Panc1 (cell line): ENCODE results near the gene KDM4B. TPM values are rescaled to one million over a fixed set of nuclear protein-coding genes. Genes with fewer than 3 reads are reported as not detected.

ENCODE experiments used
- ATAC-seq: fragments of 200-7000 bp; cut with Tn5 transposase; 2 replicates; pipeline ENCODE4 v1.9.1; 2020; ENCODE audit warnings: mild to moderate bottlenecking, moderate library complexity
- BruUV-seq: library from RNA; stranded (reverse); fragments of 400-500 nt; replicated peaks from 2 replicates; lab custom pipeline; 2021; lab: Mats Ljungman, UMichigan
- CTCF ChIA-PET: fragments of 300-600 bp; sonication (Branson Sonifier 250); formaldehyde crosslinking; loops from one replicate; lab custom pipeline; 2022; ENCODE audit warnings: antibody characterized with exemption; lab: Charles Lee
- POLR2A ChIA-PET: fragments of 300-600 bp; sonication (Branson Sonifier 250); formaldehyde crosslinking; loops from one replicate; lab custom pipeline; 2022; ENCODE audit warnings: antibody characterized with exemption; lab: Charles Lee
- DNase-seq: peaks from one replicate; pipeline ENCODE4 v3.0.0-alpha.2; 2010; ENCODE audit warnings: low read depth, low spot score
- H3K27ac ChIP-seq: 2 replicates; pipeline ENCODE4 v1.5.1; 2011; ENCODE audit warnings: mild to moderate bottlenecking, low read length, inconsistent platforms
- H3K27me3 ChIP-seq: fragments of 200-500 bp; sonication (Bioruptor generic); 2 replicates; pipeline ENCODE4 v1.6.0; 2014; ENCODE audit warnings: low read length, inconsistent platforms; ENCODE audit not compliant: control insufficient read depth, insufficient read depth
- H3K36me3 ChIP-seq: fragments of 200-500 bp; sonication (Bioruptor generic); 2 replicates; pipeline ENCODE4 v1.5.1; 2014; ENCODE audit warnings: inconsistent platforms, mild to moderate bottlenecking, low read length, moderate library complexity; ENCODE audit not compliant: control insufficient read depth, insufficient read depth
- H3K4me1 ChIP-seq: 2 replicates; pipeline ENCODE4 v1.5.1; 2011; ENCODE audit warnings: inconsistent platforms, mild to moderate bottlenecking, low read length, moderate library complexity; ENCODE audit not compliant: control insufficient read depth, insufficient read depth
- H3K4me3 ChIP-seq, 2 experiments: 2 replicates each; pipeline ENCODE4 v1.5.1; 2011 to 2012; ENCODE audit warnings: low read depth in 2 of 2, low read length in 2 of 2, mild to moderate bottlenecking in 2 of 2, inconsistent platforms in 1 of 2, moderate library complexity in 1 of 2
- H3K9me3 ChIP-seq: fragments of 200-500 bp; sonication (Bioruptor generic); 2 replicates; pipeline ENCODE4 v1.5.1; 2014; ENCODE audit warnings: low read depth, mild to moderate bottlenecking, inconsistent platforms, low read length, moderate library complexity; ENCODE audit not compliant: control insufficient read depth, insufficient read depth
- CTCF ChIP-seq: fragments of 450-650 bp; IDR thresholded peaks from 2 replicates; pipeline ENCODE4 v1.5.1; 2017; ENCODE audit warnings: mild to moderate bottlenecking
- POLR2AphosphoS5 ChIP-seq: IDR thresholded peaks from 2 replicates; pipeline ENCODE4 v1.6.1; 2012; ENCODE audit warnings: mild to moderate bottlenecking, low read depth, low read length, moderate library complexity
- REST ChIP-seq, 2 experiments: IDR thresholded peaks; 2 replicates each; pipeline ENCODE4 v1.6.1; 2011 to 2012; ENCODE audit warnings: low read depth in 2 of 2, control low read depth in 1 of 2, low read length in 1 of 2, mild to moderate bottlenecking in 1 of 2, moderate library complexity in 1 of 2; ENCODE audit not compliant: insufficient read depth in 1 of 2
- SIN3A ChIP-seq: IDR thresholded peaks from 2 replicates; pipeline ENCODE4 v1.6.1; 2012; ENCODE audit warnings: low read depth, mild to moderate bottlenecking, low read length, moderate library complexity, borderline replicate concordance; ENCODE audit not compliant: insufficient read depth
- TCF7L2 ChIP-seq: IDR thresholded peaks from 2 replicates; pipeline ENCODE4 v1.6.1; 2011; ENCODE audit warnings: mild to moderate bottlenecking, low read depth, low read length, inconsistent platforms
- in situ Hi-C: cut with HindIII; loops from 2 replicates; pipeline ENCODE4 v1.10.0; 2016; ENCODE audit warnings: low sequenced_read_pairs, low pct_unique_long_range_greater_than_20kb
- intact Hi-C: fragments of 100-400 bp; cut with micrococcal nuclease; formaldehyde crosslinking; loops from one replicate; pipeline ENCODE4 v1.10.0; 2022; ENCODE audit not compliant: unreplicated experiment
- total RNA-seq: library from RNA; stranded (reverse); gene quantifications from one replicate; pipeline ENCODE4 v1.2.1, GENCODE V29; 2021; ENCODE audit not compliant: unreplicated experiment

Gene KDM4B
- total RNA-seq, 1 experiment from 2014 or later = 18.4 TPM

DNA sequence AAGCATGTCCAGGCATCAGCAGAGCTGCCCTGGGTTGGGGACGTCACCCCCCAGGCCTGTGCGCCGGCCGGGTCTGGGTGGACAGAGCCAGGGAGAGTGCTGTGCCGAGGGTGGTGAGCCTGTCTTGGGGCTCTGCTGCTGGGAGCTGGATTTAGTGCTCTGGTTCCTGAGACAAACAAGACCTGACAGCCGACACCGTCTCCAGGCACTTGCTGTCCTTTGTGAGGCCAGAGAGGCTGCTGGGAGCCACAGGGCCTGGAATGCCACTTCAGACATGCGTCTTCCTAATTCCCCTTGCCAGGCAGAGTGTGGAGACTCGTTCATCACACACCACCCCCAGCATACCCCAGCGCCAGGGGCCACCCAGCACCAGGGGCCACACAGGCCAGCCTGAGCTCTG is 165.8 kb downstream of the KDM4B start:
- H3K36me3 ChIP-seq = no peaks in the 10 kb centered on the region
- no TSS peak for BruUV-seq
- no peak for DNase-seq
- ATAC-seq = no peak
- TF ChIP-seq TCF7L2 = no peak
- no peak for TF ChIP-seq REST (IDR thresholded peaks at IDR 0.05; ENCODE audit: insufficient read depth in 1 of 2, low read depth in 2 of 2, low read length in 1 of 2)
- TF ChIP-seq SIN3A = no peak
- TF ChIP-seq CTCF = no peak
- no peak for TF ChIP-seq POLR2AphosphoS5
- H3K27me3 ChIP-seq = no peaks in the 10 kb centered on the region
- H3K4me1 ChIP-seq = no peaks in the 10 kb centered on the region
- in situ Hi-C loops = no loop called here
- ChIA-PET CTCF (no interaction called here), POLR2A (no interaction called here)
- no peak overlapping the region for H3K4me3 ChIP-seq
- no peak overlapping the region for H3K27ac ChIP-seq
- intact Hi-C loops = no loop called here
- no peaks in the 10 kb centered on the region for H3K9me3 ChIP-seq

DNA sequence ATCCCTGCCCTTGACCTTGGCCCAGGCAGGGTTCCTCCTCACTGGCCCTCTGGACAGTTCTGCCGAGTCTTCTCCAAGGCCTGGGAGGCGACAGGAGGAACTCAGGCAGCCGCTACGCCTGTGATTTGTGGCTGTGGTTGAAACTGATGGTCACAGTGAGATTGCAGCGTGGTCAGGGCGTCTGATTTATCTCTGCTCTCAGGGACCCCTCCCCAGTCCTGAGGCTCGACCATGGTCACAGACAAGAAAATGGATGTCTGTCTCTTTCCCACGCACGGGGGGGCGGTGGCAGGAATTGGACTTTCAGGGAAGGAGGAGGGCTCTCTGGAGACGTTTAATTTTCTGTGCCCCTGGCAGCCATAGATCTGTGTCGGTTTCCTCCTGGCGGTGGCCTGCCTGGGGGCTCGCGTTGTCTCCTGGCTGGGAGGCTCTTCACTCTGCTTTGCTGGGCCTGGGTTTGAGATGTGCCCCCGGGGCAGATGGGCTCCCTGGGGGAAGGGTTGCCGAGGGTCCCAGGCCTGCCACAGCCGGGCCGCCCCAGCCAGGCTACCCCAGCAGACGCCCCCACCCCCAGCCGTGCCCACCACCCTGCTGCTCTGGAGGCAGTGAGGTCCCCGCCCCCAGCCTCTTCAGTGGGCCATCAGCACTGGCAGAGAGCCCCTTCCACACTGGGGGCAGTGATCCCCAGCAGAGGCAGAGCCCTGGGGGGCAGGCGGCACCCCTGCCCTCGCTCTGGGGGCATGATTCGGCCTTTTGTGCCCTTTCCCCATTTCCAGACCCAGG is 167.4 kb downstream of the KDM4B start:
- in situ Hi-C loops (no loop called here), intact Hi-C loops (no loop called here)
- no peaks in the 10 kb centered on the region for H3K9me3 ChIP-seq
- H3K4me3 ChIP-seq = no peak overlapping the region
- H3K36me3 ChIP-seq = no peaks in the 10 kb centered on the region
- POLR2A ChIA-PET = no interaction called here
- H3K4me1 ChIP-seq = no peaks in the 10 kb centered on the region
- no peak overlapping the region for H3K27ac ChIP-seq
- TF ChIP-seq POLR2AphosphoS5 = no peak
- TF ChIP-seq CTCF = no peak
- DNase-seq (no peak), ATAC-seq (no peak)
- no TSS peak for BruUV-seq
- no peaks in the 10 kb centered on the region for H3K27me3 ChIP-seq
- CTCF ChIA-PET = no interaction called here
